WI38 (cell line): ENCODE data around the gene FAM120A.

ENCODE experiments used
- H3K4me3 ChIP-seq: 2 replicates; pipeline ENCODE4 v1.5.1; 2011; ENCODE audit warnings: low read depth, mild to moderate bottlenecking, control low read depth, low read length
- CTCF ChIP-seq: IDR thresholded peaks from 2 replicates; pipeline ENCODE4 v1.5.1; 2012; ENCODE audit warnings: low read depth, mild to moderate bottlenecking, control low read depth, low read length

FAM120A gene

GRCh38 chr9:93567271-93567959 is 115.9 kb downstream of the FAM120A start:
- TF ChIP-seq CTCF = no peak
- H3K4me3 ChIP-seq = peak overlapping the region; percentile 67

- TF ChIP-seq CTCF = no peak
- no peak overlapping the region for H3K4me3 ChIP-seq
Observed at GRCh38 chr9:93568169-93568568, 116.7 kb downstream of the FAM120A start.

GRCh38 chr9:93569621-93570174 is 118.2 kb downstream of the FAM120A start:
- TF ChIP-seq CTCF = no peak
- no peak overlapping the region for H3K4me3 ChIP-seq

GRCh38 chr9:93572221-93572620 is 120.7 kb downstream of the FAM120A start:
- no peak overlapping the region for H3K4me3 ChIP-seq
- no peak for TF ChIP-seq CTCF

GRCh38 chr9:93572636-93573515 is 121.4 kb downstream of the FAM120A start:
- H3K4me3 ChIP-seq = no peak overlapping the region
- no peak for TF ChIP-seq CTCF

GRCh38 chr9:93573516-93573828 is 122.0 kb downstream of the FAM120A start:
- TF ChIP-seq CTCF = no peak

More at GRCh38 chr9:93573516-93573828, 122.0 kb downstream of the FAM120A start:
- no peak overlapping the region for H3K4me3 ChIP-seq
